HepG2 (cell line): ENCODE data around the gene ZNF318. TPM values are rescaled to one million over a fixed set of nuclear protein-coding genes. Genes with fewer than 3 reads are reported as not detected.

Experiments
- ATAD3A ChIP-seq: sonication (generic); formaldehyde crosslinking; IDR thresholded peaks from 2 replicates; pipeline ENCODE4 v1.4.0; 2020; ENCODE audit warnings: missing genetic modification reagents
- FOXA1 ChIP-seq, 2 experiments: fragments of 450-650 bp in 1 of 2; sonication (generic) in 1 of 2; formaldehyde crosslinking in 1 of 2; IDR thresholded peaks; 2 replicates each; pipeline versions ENCODE4 v1.4.0 to v1.6.1; 2016 to 2020; ENCODE audit warnings: missing genetic modification reagents in 1 of 2
- GLI4 ChIP-seq: sonication (generic); formaldehyde crosslinking; IDR thresholded peaks from 2 replicates; pipeline ENCODE4 v1.5.1; 2020; ENCODE audit warnings: missing genetic modification reagents, mild to moderate bottlenecking, moderate library complexity, borderline replicate concordance
- GPN1 ChIP-seq: sonication (generic); formaldehyde crosslinking; IDR thresholded peaks from 2 replicates; pipeline ENCODE4 v1.5.1; 2020; ENCODE audit warnings: missing genetic modification reagents, borderline replicate concordance
- HOMEZ ChIP-seq: IDR thresholded peaks from 2 replicates; pipeline ENCODE4 v1.6.1; 2016; ENCODE audit warnings: low read depth
- NCOR1 ChIP-seq: fragments of 200-600 bp; sonication (generic); IDR thresholded peaks from 2 replicates; pipeline ENCODE4 v1.7.0; 2017; ENCODE audit warnings: antibody characterized with exemption, low read length, borderline replicate concordance
- NR0B2 ChIP-seq: sonication (generic); formaldehyde crosslinking; IDR thresholded peaks from 2 replicates; pipeline ENCODE4 v1.4.0; 2020; ENCODE audit warnings: mild to moderate bottlenecking, missing genetic modification reagents
- PAWR ChIP-seq: sonication (generic); formaldehyde crosslinking; IDR thresholded peaks from 2 replicates; pipeline ENCODE4 v1.4.0; 2020; ENCODE audit warnings: missing genetic modification reagents, mild to moderate bottlenecking, borderline replicate concordance
- PLSCR1 ChIP-seq: sonication (generic); formaldehyde crosslinking; IDR thresholded peaks from 2 replicates; pipeline ENCODE4 v1.5.0; 2020; ENCODE audit warnings: missing genetic modification reagents, mild to moderate bottlenecking, borderline replicate concordance
- PPARG ChIP-seq: conservative IDR thresholded peaks from 2 replicates; pipeline ENCODE4 v1.6.1; 2016; ENCODE audit warnings: missing biosample characterization, missing genetic modification reagents
- SOX5 ChIP-seq: IDR thresholded peaks from 2 replicates; pipeline ENCODE4 v1.6.1; 2016; ENCODE audit warnings: borderline replicate concordance
- SP5 ChIP-seq: IDR thresholded peaks from 2 replicates; pipeline ENCODE4 v1.6.1; 2016; ENCODE audit warnings: low read depth, borderline replicate concordance
- SRSF1 ChIP-seq: fragments of 200-400 bp; formaldehyde crosslinking; optimal IDR thresholded peaks from 2 replicates; pipeline ENCODE3; 2017; ENCODE audit warnings: mild to moderate bottlenecking, low read depth, low read length, moderate library complexity
- SRSF9 ChIP-seq: fragments of 200-400 bp; formaldehyde crosslinking; IDR thresholded peaks from 2 replicates; pipeline ENCODE4 v1.6.1; 2018; ENCODE audit warnings: borderline replicate concordance, mild to moderate bottlenecking, low read depth, low read length; ENCODE audit not compliant: insufficient read depth, poor library complexity, severe bottlenecking
- THAP7 ChIP-seq: sonication (generic); formaldehyde crosslinking; IDR thresholded peaks from 2 replicates; pipeline ENCODE4 v1.8.1; 2023; ENCODE audit warnings: mild to moderate bottlenecking, missing genetic modification reagents
- ZBTB44 ChIP-seq: sonication (generic); formaldehyde crosslinking; IDR thresholded peaks from 2 replicates; pipeline ENCODE4 v1.4.0; 2020; ENCODE audit warnings: missing genetic modification reagents
- ZNF207 ChIP-seq: fragments of 450-650 bp; IDR thresholded peaks from 2 replicates; pipeline ENCODE4 v1.6.1; 2016; ENCODE audit warnings: antibody characterized with exemption, borderline replicate concordance
- ZNF30 ChIP-seq: sonication (generic); formaldehyde crosslinking; IDR thresholded peaks from 2 replicates; pipeline ENCODE4 v1.5.0; 2020; ENCODE audit warnings: mild to moderate bottlenecking, missing genetic modification reagents
- ZNF383 ChIP-seq: sonication (generic); formaldehyde crosslinking; IDR thresholded peaks from 2 replicates; pipeline ENCODE4 v1.4.0; 2020; ENCODE audit warnings: missing genetic modification reagents, mild to moderate bottlenecking, borderline replicate concordance
- ZNF501 ChIP-seq: sonication (generic); formaldehyde crosslinking; IDR thresholded peaks from 2 replicates; pipeline ENCODE4 v1.5.1; 2020; ENCODE audit warnings: mild to moderate bottlenecking, moderate library complexity, missing genetic modification reagents
- ZNF746 ChIP-seq: sonication (generic); formaldehyde crosslinking; IDR thresholded peaks from 2 replicates; pipeline ENCODE4 v1.8.0; 2022; ENCODE audit warnings: mild to moderate bottlenecking, missing genetic modification reagents
- ZZZ3 ChIP-seq: sonication (generic); formaldehyde crosslinking; IDR thresholded peaks from 2 replicates; pipeline ENCODE4 v1.4.0; 2020; ENCODE audit warnings: missing genetic modification reagents, mild to moderate bottlenecking, borderline replicate concordance
- polyA plus RNA-seq, 8 experiments: library from polyadenylated mRNA; depleted of rRNA in 3 of 8; stranded (reverse) in 7 of 8; unstranded in 1 of 8; fragments of >200 nt; fragmentation: Illumina TruSeq in 4 of 8; extraction: Trizol in 4 of 8; gene quantifications; 2 replicates each; pipeline versions ENCODE4 v1.2.1 to v1.2.3, GENCODE V29; 2011 to 2016; ENCODE audit warnings: low read depth in 4 of 8, missing spikeins in 1 of 8, mixed read lengths in 1 of 8; ENCODE audit not compliant: insufficient read depth in 1 of 8
- total RNA-seq, 5 experiments: library from RNA; depleted of rRNA; stranded (reverse); fragments of >200 nt; fragmentation: Illumina TruSeq; extraction: Trizol; gene quantifications; 2 replicates each; pipeline ENCODE4 v1.2.3, GENCODE V29; 2016; ENCODE audit warnings: low read depth in 1 of 5

ZNF318 gene
- total and polyA plus RNA-seq, 2 of the 13 experiments (the other 11 are each of a cell fraction or from before 2014, with no cell fraction given), result 13.0 to 14.5 TPM

GRCh38 chr6:43308101-43308989 is 61.1 kb downstream of the ZNF318 start, which contains the start of gene CRIP3 (continued):
- no peak for TF ChIP-seq ZBTB44 (CRISPR knock-in tag)
- no peak for TF ChIP-seq ZNF207
- TF ChIP-seq GPN1 (CRISPR knock-in tag), result no peak
- no peak for TF ChIP-seq THAP7 (CRISPR knock-in tag)
- no peak for TF ChIP-seq GLI4 (CRISPR knock-in tag)
- no peak for TF ChIP-seq ZNF746
- TF ChIP-seq SRSF9, result no peak
- TF ChIP-seq NR0B2 (CRISPR knock-in tag), result 0 out of 2 replicates have a peak, but pooled peaks have one; percentile 24
- no peak for TF ChIP-seq PLSCR1 (CRISPR knock-in tag)
- 0 out of 2 replicates have a peak, but pooled peaks have one; percentile 54 for TF ChIP-seq ZNF501 (CRISPR knock-in tag)
- TF ChIP-seq ZZZ3 (CRISPR knock-in tag), result no peak
- no peak for TF ChIP-seq PAWR
- no peak for TF ChIP-seq ZNF383 (CRISPR knock-in tag)
- no peak for TF ChIP-seq SOX5 (CRISPR knock-in tag)
- peak; percentile 54; the same call in 1 of the 2 replicates for TF ChIP-seq PPARG (CRISPR knock-in tag)
- TF ChIP-seq NCOR1, result no peak
- TF ChIP-seq SP5, result no peak
- no peak for TF ChIP-seq FOXA1 (IDR thresholded peaks at IDR 0.05)
- TF ChIP-seq FOXA1 (CRISPR knock-in tag; IDR thresholded peaks at IDR 0.05), result peak; percentile 38; the same call in 1 of the 2 replicates
- TF ChIP-seq ATAD3A (CRISPR knock-in tag), result no peak
- TF ChIP-seq HOMEZ (CRISPR knock-in tag), result no peak; the same call in 1 of the 2 replicates
- no peak for TF ChIP-seq ZNF30 (CRISPR knock-in tag)
- TF ChIP-seq SRSF1, result no peak
